ENCODE results near the gene SEC24C. TPM values are rescaled to one million over a fixed set of nuclear protein-coding genes. Genes with fewer than 3 reads are reported as not detected.
A peak's percentile ranks its signal among the peaks of the same experiment; 100 is the strongest.

The SEC24C gene
- total RNA-seq, 2 experiments from 2014 or later = 52.0 to 54.2 TPM

DNA sequence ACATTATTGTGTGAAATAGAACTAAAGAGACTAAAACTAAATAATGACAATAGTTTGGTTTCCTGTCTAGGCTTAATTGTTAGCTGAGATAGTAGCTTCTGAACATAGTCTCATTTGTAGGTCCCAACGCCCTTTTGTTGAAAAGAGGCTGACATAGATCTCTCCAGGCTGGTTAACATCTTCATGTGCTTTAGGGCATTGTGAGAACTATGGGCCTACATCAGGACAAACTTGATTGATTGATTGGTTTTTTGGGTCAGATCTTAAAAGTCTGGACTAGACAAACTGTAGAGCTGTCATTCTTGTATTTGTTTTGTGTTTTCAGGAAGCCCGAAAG, 38.5 kb downstream of the SEC24C start:
- no peak for ATAC-seq (ENCODE audit: poor library complexity)
- no peak for DNase-seq
- Mint-ChIP-seq H3K9me3 (no peaks in the 10 kb centered on the region), H3K27ac (peak overlapping the region; percentile 94), H3K4me1 (ENCODE audit: low read depth) (peaks cover 69% of the 10 kb centered on the region), H3K36me3 (ENCODE audit: low read depth) (peaks cover 34% of the 10 kb centered on the region), H3K27me3 (no peaks in the 10 kb centered on the region), H3K4me3 (peak overlapping the region; percentile 100)
- Histone ChIP-seq H3K4me3 (ENCODE audit: low read length) (peak overlapping the region; percentile 88), H3K9me3 (ENCODE audit: control insufficient read depth in 1 of 2, insufficient read depth in 1 of 2, low read length in 2 of 2) (no peaks in the 10 kb centered on the region), H3K36me3 (ENCODE audit: insufficient read depth, low read length) (peaks cover 22% of the 10 kb centered on the region), H3K27ac (ENCODE audit: low read depth in 1 of 2, low read length in 2 of 2) (peak overlapping the region; percentile 76 to 82), H3K27me3 (ENCODE audit: control insufficient read depth in 1 of 2, insufficient read depth in 2 of 2, low read length in 2 of 2) (no peaks in the 10 kb centered on the region), H3K4me1 (ENCODE audit: insufficient read depth, low read length) (peaks cover 43% of the 10 kb centered on the region)
- CTCF ChIA-PET = interaction anchor here (1.2 to 2.4 kb wide), 3 partner anchors 10 to 97 kb away, joined by 3 to 9 read pairs (median 4); a partner anchor contains a TSS
- POLR2A ChIA-PET = interaction anchor here (2.4 to 10.2 kb wide), 3 partner anchors 12 to 38 kb away, joined by 10 to 244 read pairs (median 88); partner anchors contain the start of gene NDST2
- TF ChIP-seq, protein P1, sequence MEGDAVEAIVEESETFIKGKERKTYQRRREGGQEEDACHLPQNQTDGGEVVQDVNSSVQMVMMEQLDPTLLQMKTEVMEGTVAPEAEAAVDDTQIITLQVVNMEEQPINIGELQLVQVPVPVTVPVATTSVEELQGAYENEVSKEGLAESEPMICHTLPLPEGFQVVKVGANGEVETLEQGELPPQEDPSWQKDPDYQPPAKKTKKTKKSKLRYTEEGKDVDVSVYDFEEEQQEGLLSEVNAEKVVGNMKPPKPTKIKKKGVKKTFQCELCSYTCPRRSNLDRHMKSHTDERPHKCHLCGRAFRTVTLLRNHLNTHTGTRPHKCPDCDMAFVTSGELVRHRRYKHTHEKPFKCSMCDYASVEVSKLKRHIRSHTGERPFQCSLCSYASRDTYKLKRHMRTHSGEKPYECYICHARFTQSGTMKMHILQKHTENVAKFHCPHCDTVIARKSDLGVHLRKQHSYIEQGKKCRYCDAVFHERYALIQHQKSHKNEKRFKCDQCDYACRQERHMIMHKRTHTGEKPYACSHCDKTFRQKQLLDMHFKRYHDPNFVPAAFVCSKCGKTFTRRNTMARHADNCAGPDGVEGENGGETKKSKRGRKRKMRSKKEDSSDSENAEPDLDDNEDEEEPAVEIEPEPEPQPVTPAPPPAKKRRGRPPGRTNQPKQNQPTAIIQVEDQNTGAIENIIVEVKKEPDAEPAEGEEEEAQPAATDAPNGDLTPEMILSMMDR (IDR thresholded peaks at IDR 0.05) = no peak
- intact Hi-C loops (cut with DNase I, micrococcal nuclease) = loop anchor here (1.0 to 10.0 kb wide), 5 partner anchors 28 to 1565 kb away; partner anchors contain the start of genes ADK (in 1 of the 2), ANAPC16 (in 1 of the 2), AP3M1 (in 1 of the 2) and ASCC1 (in 1 of the 2)

DNA sequence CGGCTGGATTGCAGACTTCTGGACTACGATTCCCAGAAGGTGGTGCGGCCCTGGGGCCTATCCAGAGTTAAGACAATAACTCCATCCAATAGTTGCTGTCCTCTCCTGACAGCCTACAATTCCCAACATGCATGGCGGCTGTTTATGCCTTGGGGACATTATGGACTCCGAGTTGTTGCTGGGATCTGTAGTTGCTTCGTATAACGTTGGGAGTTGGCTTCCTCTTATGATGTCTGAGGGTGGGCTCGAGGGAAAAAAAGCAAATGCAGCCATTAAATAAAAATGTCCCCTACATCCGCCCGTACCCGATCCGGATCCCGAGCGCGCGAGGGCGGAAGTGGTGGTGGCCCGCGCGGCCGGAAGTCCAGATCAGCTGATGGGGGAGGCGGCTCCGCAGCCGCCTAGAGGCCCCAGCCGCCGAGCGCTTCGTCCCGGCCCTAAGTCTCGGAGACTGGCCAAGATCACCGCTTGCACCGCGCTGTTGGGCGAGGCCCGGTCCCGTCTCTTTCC, 41.1 kb downstream of the SEC24C start, which contains the start of gene ZSWIM8:
Gene ZSWIM8, plus strand, starts transcription at position 396 of the 510 bp plus-strand sequence. CDS start 273 bp downstream, outside the sequence.
- no peaks in the 10 kb centered on the region for H3K9me3 Mint-ChIP-seq
- H3K4me1 Mint-ChIP-seq (ENCODE audit: low read depth) = peaks cover 61% of the 10 kb centered on the region
- Histone ChIP-seq H3K36me3 (ENCODE audit: insufficient read depth, low read length) (peaks cover 19% of the 10 kb centered on the region), H3K9me3 (ENCODE audit: control insufficient read depth in 1 of 2, insufficient read depth in 1 of 2, low read length in 2 of 2) (no peaks in the 10 kb centered on the region), H3K4me1 (ENCODE audit: insufficient read depth, low read length) (peaks cover 38% of the 10 kb centered on the region), H3K4me3 (ENCODE audit: low read length) (peak within 1 kb of the TSS; percentile 94), H3K27me3 (ENCODE audit: control insufficient read depth in 1 of 2, insufficient read depth in 2 of 2, low read length in 2 of 2) (no peaks in the 10 kb centered on the region), H3K27ac (ENCODE audit: low read depth in 1 of 2, low read length in 2 of 2) (peak within 1 kb of the TSS; percentile 80)
- TF ChIP-seq, protein P1 (IDR thresholded peaks at IDR 0.05) = no peak
- intact Hi-C loops (cut with DNase I, micrococcal nuclease) = loop anchor here (1.0 to 10.0 kb wide), 7 partner anchors 13 to 370 kb away; partner anchors contain the start of genes ADK (in 1 of the 2), AP3M1 (in 1 of the 2), PPP3CB (in 1 of the 2) and SEC24C (in 1 of the 2)
- H3K4me3 Mint-ChIP-seq = peak within 1 kb of the TSS; percentile 98
- DNase-seq (peak; percentile 69 to 95 (median 82)), ATAC-seq (ENCODE audit: poor library complexity) (peak; percentile 83)
- H3K36me3 Mint-ChIP-seq (ENCODE audit: low read depth) = peaks cover 35% of the 10 kb centered on the region
- CTCF ChIA-PET = interaction anchor here (1.1 to 2.8 kb wide), 3 partner anchors 12 to 25 kb away, joined by 3 to 12 read pairs (median 11); a partner anchor contains a TSS
- H3K27me3 Mint-ChIP-seq = no peaks in the 10 kb centered on the region
- peak within 1 kb of the TSS; percentile 96 for H3K27ac Mint-ChIP-seq
- POLR2A ChIA-PET = interaction anchor here (0.6 to 10.2 kb wide), 7 partner anchors 9 to 595 kb away, joined by 3 to 244 read pairs (median 7); partner anchors contain the start of genes AP3M1, NDST2 and SEC24C

DNA sequence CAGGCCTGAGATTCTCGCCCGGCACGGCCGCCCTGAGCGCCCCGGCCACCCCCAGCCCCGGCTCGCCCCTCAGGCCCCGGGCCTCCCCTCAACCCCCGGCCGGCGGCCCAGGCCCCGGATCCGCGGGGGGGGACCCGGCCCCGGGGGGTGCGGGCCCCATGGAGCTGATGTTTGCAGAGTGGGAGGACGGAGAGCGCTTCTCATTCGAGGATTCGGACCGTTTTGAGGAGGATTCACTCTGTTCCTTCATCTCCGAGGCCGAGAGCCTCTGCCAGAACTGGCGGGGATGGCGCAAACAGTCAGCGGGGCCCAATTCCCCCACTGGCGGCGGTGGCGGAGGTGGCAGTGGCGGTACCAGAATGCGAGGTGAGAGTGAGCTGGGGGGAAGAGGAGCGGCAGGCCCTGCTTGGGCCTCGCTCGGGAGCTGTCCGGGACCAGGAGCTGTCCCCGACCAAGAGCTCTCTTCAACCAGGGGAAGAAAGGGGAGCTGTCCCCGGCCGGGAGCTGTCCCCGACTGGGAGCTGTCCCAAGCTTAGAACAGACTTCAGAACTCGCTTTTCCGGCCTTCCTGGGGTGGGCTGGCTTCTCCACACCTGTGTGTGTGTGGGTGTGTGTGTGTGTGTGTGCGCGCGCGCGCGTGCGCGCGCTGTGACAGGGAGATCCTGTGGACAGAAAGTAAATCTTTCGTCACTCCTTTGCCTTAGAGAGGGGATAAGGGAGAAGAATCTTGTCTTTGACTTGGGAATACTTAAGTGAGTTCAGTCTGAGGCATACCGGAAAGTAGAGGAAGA, 41.7 kb downstream of the SEC24C start:
- Mint-ChIP-seq H3K27ac (peak overlapping the region; percentile 96), H3K9me3 (no peaks in the 10 kb centered on the region), H3K27me3 (no peaks in the 10 kb centered on the region), H3K36me3 (ENCODE audit: low read depth) (peaks cover 41% of the 10 kb centered on the region), H3K4me3 (peak overlapping the region; percentile 98), H3K4me1 (ENCODE audit: low read depth) (peaks cover 54% of the 10 kb centered on the region)
- ATAC-seq (ENCODE audit: poor library complexity) (peak; percentile 4), DNase-seq (peak in 13 of 14 experiments; percentile 17 to 76 (median 42))
- H3K27ac ChIP-seq (ENCODE audit: low read depth in 1 of 2, low read length in 2 of 2) = peak overlapping the region; percentile 80
- TF ChIP-seq, protein P1 (IDR thresholded peaks at IDR 0.05) = no peak
- CTCF ChIA-PET = interaction anchor here (1.1 to 2.8 kb wide), 3 partner anchors 13 to 24 kb away, joined by 3 to 12 read pairs (median 11); a partner anchor contains a TSS
- H3K9me3 ChIP-seq (ENCODE audit: control insufficient read depth in 1 of 2, insufficient read depth in 1 of 2, low read length in 2 of 2) = no peaks in the 10 kb centered on the region
- POLR2A ChIA-PET = interaction anchor here (0.6 to 10.2 kb wide), 7 partner anchors 9 to 596 kb away, joined by 3 to 244 read pairs (median 7); partner anchors contain the start of genes AP3M1, NDST2 and SEC24C
- peak overlapping the region; percentile 94 for H3K4me3 ChIP-seq (ENCODE audit: low read length)
- H3K36me3 ChIP-seq (ENCODE audit: insufficient read depth, low read length) = peaks cover 24% of the 10 kb centered on the region
- H3K27me3 ChIP-seq (ENCODE audit: control insufficient read depth in 1 of 2, insufficient read depth in 2 of 2, low read length in 2 of 2) = no peaks in the 10 kb centered on the region
- intact Hi-C loops (cut with DNase I, micrococcal nuclease) = loop anchor here (1.0 to 10.0 kb wide), 7 partner anchors 14 to 369 kb away; partner anchors contain the start of genes ADK (in 1 of the 2), AP3M1 (in 1 of the 2), PPP3CB (in 1 of the 2) and SEC24C (in 1 of the 2)
- peaks cover 33% of the 10 kb centered on the region for H3K4me1 ChIP-seq (ENCODE audit: insufficient read depth, low read length)
